Measurements from ENCODE around the gene HS3ST2. TPM values are rescaled to one million over a fixed set of nuclear protein-coding genes. Genes with fewer than 3 reads are reported as not detected.

The HS3ST2 gene
- total RNA-seq, 1 donor from 2014 or later = 9.0 TPM

- Histone ChIP-seq H3K9me3 (peaks cover 0 to 5% of the 10 kb centered on the region in 2 donors), H3K27me3 (no peaks in the 10 kb centered on the region), H3K4me1 (no peaks in the 10 kb centered on the region), H3K36me3 (no peaks in the 10 kb centered on the region), H3K4me3 (no peak overlapping the region), H3K27ac (no peak overlapping the region)
- TF ChIP-seq, protein P1, sequence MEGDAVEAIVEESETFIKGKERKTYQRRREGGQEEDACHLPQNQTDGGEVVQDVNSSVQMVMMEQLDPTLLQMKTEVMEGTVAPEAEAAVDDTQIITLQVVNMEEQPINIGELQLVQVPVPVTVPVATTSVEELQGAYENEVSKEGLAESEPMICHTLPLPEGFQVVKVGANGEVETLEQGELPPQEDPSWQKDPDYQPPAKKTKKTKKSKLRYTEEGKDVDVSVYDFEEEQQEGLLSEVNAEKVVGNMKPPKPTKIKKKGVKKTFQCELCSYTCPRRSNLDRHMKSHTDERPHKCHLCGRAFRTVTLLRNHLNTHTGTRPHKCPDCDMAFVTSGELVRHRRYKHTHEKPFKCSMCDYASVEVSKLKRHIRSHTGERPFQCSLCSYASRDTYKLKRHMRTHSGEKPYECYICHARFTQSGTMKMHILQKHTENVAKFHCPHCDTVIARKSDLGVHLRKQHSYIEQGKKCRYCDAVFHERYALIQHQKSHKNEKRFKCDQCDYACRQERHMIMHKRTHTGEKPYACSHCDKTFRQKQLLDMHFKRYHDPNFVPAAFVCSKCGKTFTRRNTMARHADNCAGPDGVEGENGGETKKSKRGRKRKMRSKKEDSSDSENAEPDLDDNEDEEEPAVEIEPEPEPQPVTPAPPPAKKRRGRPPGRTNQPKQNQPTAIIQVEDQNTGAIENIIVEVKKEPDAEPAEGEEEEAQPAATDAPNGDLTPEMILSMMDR (IDR thresholded peaks at IDR 0.05) = no peak
- intact Hi-C loops (cut with DNase I) = no loop called here
- no peak for DNase-seq (ENCODE audit: low spot score in 2 of 2)
Measured at GRCh38 chr16:22797551-22797950, 16.4 kb upstream of the HS3ST2 start.

GRCh38 chr16:22799113-22799512, 14.8 kb upstream of the HS3ST2 start:
- TF ChIP-seq, protein P1 (IDR thresholded peaks at IDR 0.05) = no peak
- intact Hi-C loops (cut with DNase I) = no loop called here
- H3K27ac ChIP-seq = no peak overlapping the region
- H3K9me3 ChIP-seq = peaks cover 0 to 3% of the 10 kb centered on the region in 2 donors
- no peak overlapping the region for H3K4me3 ChIP-seq
- no peaks in the 10 kb centered on the region for H3K36me3 ChIP-seq
- H3K27me3 ChIP-seq = no peaks in the 10 kb centered on the region
- no peaks in the 10 kb centered on the region for H3K4me1 ChIP-seq
- DNase-seq (ENCODE audit: low spot score in 2 of 2) = no peak

GRCh38 chr16:22804893-22805292, 9.1 kb upstream of the HS3ST2 start:
- no peak overlapping the region for H3K4me3 ChIP-seq
- H3K27me3 ChIP-seq = no peaks in the 10 kb centered on the region
- TF ChIP-seq, protein P1 (IDR thresholded peaks at IDR 0.05) = no peak
- H3K4me1 ChIP-seq = no peaks in the 10 kb centered on the region
- no peak for DNase-seq (ENCODE audit: low spot score in 2 of 2)
- intact Hi-C loops (cut with DNase I) = no loop called here
- H3K9me3 ChIP-seq = no peaks in the 10 kb centered on the region
- H3K27ac ChIP-seq = no peak overlapping the region
- no peaks in the 10 kb centered on the region for H3K36me3 ChIP-seq

- TF ChIP-seq, protein P1 (IDR thresholded peaks at IDR 0.05) = no peak
- no peaks in the 10 kb centered on the region for H3K9me3 ChIP-seq
- intact Hi-C loops (cut with DNase I) = no loop called here
- H3K27ac ChIP-seq = no peak overlapping the region
- H3K4me3 ChIP-seq = no peak overlapping the region
- H3K36me3 ChIP-seq = no peaks in the 10 kb centered on the region
- no peaks in the 10 kb centered on the region for H3K27me3 ChIP-seq
- H3K4me1 ChIP-seq = no peaks in the 10 kb centered on the region
- DNase-seq (ENCODE audit: low spot score in 2 of 2) = no peak
Measured at GRCh38 chr16:22805326-22805725, 8.6 kb upstream of the HS3ST2 start.

DNA sequence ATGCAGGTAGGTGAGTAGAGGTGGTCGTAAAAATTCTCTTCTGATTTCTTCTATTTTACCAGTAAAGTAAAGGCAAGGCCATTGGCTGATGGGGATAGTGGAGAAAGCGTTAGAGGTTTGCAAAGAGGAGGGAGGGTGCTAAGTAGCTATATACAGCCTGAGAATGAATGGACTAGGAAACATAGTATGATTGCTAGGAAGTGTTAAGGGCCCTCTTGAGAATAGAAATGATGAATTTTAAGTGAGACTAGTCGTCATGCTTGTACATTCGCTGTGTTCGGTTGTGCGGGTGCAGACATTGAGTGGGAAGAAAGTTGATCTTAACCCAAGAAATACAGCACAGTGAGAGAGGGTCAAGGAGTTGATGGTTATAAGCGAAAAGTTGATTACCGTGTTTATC, 7.2 kb upstream of the HS3ST2 start:
- no peaks in the 10 kb centered on the region for H3K4me1 ChIP-seq
- no peaks in the 10 kb centered on the region for H3K27me3 ChIP-seq
- intact Hi-C loops (cut with DNase I) = no loop called here
- TF ChIP-seq, protein P1 (IDR thresholded peaks at IDR 0.05) = no peak
- no peaks in the 10 kb centered on the region for H3K9me3 ChIP-seq
- DNase-seq (ENCODE audit: low spot score in 2 of 2) = no peak
- H3K27ac ChIP-seq = no peak overlapping the region
- H3K4me3 ChIP-seq = no peak overlapping the region
- no peaks in the 10 kb centered on the region for H3K36me3 ChIP-seq

- TF ChIP-seq, protein P1 (IDR thresholded peaks at IDR 0.05) = no peak
- no peak for DNase-seq (ENCODE audit: low spot score in 2 of 2)
- Histone ChIP-seq H3K9me3 (no peaks in the 10 kb centered on the region), H3K36me3 (no peaks in the 10 kb centered on the region), H3K4me1 (no peaks in the 10 kb centered on the region), H3K27ac (no peak overlapping the region), H3K27me3 (no peaks in the 10 kb centered on the region), H3K4me3 (no peak overlapping the region)
- intact Hi-C loops (cut with DNase I) = loop anchor here (5.0 kb wide), 1 partner anchor 137 kb away; no protein-coding TSS in a partner anchor
Measured at GRCh38 chr16:22810226-22810625, 3.7 kb upstream of the HS3ST2 start.

All from ascending aorta (tissue), 2 donors.